HG02981 (cell line): ENCODE results near the gene DOCK2.
"Not testable (repeated sequence)": the region's sequence is repeated elsewhere in the genome, so short reads cannot be mapped to it uniquely, and the experiment has no call there.

ENCODE experiments used
- ATAC-seq: cut with Tn5 transposase; IDR thresholded peaks from one replicate; pipeline ENCODE4 v1.9.1; 2021; ENCODE audit warnings: mild to moderate bottlenecking, moderate library complexity; ENCODE audit not compliant: unreplicated experiment

DOCK2 gene

DNA sequence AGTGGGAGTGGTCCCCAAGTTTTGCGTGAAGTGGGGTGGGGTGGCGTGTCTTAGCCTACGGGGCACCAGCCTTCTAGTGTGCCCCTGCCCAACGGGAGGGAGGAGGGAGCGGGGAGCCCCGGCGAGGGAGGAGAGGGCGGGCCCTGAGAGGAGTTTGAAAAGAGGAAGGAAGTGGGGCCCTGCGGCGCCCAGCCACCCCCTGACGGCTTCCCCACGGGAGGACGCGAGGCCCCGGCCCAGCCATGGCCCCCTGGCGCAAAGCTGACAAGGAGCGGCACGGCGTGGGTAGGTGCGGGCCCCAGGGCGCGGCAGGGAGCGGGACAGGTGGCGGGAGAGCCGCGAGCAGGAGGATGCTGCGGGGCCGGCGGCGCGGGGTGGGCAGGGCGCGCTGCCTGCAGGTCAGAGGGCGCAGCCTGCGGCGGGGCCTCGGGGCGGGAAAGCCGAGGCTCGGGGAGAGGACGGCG lies at the start of gene DOCK2:
Gene DOCK2, plus strand, starts transcription at position 191 of the 464 bp plus-strand sequence. Its CDS starts 52 bp downstream, at position 243.
- ATAC-seq, result peak; percentile 90

GRCh38 chr5:169590602-169591001 lies 46.5 kb upstream of the DOCK2 start:
- no peak for ATAC-seq

GRCh38 chr5:169591636-169592035 lies 45.4 kb upstream of the DOCK2 start:
- ATAC-seq, result no peak

GRCh38 chr5:169592937-169593650 lies 44.0 kb upstream of the DOCK2 start:
- ATAC-seq, result no peak

- no peak for ATAC-seq
These were observed 41.8 kb upstream of the DOCK2 start for GRCh38 chr5:169595172-169595820.

GRCh38 chr5:169599451-169599850 lies 37.6 kb upstream of the DOCK2 start:
- no peak for ATAC-seq

DNA sequence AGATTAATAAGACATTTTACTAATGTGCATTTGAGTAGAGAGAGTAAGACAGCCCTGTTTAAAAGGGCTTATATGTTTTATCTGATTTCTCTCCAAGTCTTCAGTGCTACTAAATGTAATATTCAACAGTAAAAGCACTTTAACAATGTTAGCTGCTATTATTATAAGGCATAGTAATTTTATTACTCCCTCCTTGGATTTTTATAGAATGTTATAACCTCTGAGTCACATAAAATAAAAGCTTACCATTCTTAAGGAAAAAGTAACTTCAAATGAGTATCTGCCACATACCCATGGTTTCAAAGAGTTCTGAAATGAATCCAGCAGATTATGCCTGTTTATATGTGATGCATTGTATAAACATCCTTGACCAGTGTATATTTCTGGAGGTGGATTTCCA lies 34.5 kb upstream of the DOCK2 start:
- no peak for ATAC-seq

DNA sequence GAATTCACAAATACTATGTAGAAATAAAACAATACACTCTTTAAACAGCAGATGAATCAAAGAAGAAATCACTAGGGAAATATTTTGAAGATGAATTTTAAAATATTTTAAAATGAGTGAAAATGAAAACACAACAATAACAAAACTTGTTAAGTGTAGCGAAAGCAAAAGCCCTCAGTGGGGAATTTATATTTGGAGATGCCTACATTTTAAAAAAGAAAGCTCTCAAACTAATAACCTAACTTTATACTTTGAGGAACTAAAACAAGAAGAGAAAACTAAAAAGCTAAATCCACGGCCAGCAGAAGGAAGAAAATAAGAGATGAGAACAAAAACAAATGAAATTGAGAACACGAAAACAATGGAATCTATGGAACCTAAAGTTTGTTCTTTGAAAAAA lies 30.8 kb upstream of the DOCK2 start:
- ATAC-seq, result no peak

DNA sequence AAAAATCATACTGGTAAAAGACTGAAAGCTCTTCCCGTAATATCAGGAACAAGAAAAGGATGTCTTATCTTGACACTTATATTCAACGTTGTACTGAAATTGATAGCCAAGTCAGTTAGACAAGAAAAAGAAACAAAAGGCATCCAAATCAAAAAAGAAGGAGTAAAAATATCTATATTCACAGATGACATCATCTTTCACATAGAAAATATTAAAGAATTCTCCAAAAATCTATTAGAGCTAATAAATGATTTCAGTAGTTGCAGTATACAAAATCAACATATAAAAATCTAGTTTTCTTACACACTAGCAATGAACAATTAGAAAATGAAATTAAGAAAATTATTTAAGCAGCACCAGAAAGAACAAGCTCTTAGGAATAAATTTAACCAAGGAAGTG lies 29.2 kb upstream of the DOCK2 start:
- ATAC-seq, result no peak

DNA sequence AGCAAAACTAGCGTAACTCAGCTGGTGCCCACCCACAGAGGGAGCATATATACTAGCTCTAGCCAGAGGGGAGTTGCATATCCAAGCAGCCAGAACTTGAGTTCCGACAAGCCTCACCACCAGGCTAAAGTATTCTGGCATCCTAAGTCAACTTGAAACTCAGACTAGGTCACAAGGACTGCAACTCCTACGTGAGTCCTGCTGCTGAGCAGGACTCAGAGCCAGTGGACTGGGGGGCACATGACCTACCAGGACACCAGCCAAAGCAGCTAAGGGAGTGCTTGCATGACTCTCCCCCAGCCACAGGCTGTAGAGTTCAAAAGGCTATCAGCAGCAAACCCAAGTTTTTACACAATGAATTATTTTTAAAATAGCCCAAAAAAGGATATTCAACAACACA lies 27.4 kb upstream of the DOCK2 start:
- ATAC-seq, result no peak

DNA sequence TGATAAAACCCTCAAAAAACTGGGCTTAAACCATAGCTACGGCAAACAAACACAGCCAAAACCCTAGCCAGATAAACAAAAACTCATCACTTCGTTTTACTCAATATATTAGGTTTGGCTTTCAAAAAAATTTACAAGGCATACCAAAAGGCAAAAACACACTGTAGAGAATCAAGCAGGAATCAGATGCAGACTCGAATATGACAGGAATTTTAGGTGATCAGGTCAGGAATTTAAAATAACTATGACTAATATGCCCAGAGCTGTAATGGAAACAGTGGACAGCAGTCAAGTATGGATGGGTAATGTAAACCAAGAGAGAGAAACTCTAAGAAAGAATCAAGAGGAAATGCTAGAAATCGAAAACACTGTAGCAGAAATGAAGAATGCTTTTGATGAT lies 26.5 kb upstream of the DOCK2 start:
- ATAC-seq, result no peak

GRCh38 chr5:169615561-169615960 lies 21.5 kb upstream of the DOCK2 start:
- ATAC-seq, result no peak

- ATAC-seq, result not testable (repeated sequence)
These were observed 12.8 kb upstream of the DOCK2 start for GRCh38 chr5:169624307-169624706.

DNA sequence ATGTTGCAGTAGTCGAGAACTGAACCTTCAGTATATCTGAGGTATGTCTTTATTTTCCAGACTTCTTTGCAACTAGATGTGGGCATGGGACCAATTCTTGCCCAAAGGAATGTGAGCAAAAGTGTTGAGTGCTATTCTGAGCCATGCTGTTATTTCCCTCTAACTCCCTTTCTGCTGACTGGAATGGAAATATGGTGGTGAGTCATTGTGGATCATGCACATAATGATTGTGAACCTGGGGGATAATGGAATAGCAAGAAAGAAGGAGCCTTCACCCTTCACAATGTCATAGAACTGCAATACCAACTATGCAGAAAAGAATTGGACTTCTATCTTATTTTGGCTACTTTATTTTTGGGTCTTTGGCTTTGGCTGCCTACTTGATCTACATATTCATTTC lies 10.3 kb upstream of the DOCK2 start:
- ATAC-seq, result no peak

DNA sequence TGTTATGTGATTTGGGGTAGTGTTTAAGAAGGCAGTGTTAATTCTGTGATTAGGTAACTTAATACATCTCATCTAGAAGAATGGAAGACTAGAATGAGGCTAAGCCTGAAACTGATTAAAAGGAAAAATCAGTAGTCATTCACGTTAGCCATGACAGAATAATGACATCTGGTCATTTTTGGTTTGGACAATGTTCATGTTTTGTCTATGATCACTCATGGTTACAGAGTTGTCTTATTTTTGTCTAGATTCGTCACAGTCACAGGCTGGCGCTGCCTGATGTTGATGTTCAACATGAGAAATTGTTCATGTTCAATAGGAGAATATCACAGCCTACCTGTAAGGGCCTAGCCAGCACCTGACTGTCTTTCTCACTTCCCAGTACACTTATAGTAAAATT lies 9.5 kb upstream of the DOCK2 start:
- ATAC-seq, result no peak

GRCh38 chr5:169628892-169629291 lies 8.2 kb upstream of the DOCK2 start:
- no peak for ATAC-seq

DNA sequence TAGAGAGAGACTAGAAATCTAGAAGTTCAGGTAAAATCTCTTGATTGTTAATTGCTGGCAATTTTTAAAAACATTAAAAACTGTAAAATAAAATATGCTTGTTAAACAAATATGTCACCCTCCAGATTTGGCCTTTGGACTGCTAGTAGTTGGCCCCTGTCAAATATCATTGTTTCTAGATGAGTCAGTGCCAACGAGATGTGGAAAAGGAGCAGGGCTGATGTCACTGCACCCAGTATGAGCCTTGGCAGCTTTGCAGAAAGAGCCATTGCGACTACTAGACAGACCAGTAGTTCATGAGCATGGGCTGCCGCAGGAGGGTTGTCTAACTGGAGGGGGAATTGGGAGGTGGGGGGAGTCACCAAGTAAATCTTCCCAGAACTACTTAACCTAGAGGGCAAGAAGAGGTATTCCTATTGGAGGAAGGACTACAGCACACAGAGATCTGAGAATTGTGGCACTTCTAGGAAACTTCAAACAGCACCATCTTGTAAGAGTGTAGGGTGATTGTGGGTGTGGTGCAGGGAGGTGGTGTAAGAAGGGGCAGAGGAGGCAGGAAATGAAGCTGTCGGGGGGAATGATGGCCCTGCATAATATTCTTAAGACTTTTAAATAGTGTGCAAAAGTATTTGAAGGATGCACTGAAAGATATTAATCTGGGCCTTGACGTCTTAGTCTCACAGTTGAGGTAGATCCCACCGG lies 7.1 kb upstream of the DOCK2 start:
- no peak for ATAC-seq

DNA sequence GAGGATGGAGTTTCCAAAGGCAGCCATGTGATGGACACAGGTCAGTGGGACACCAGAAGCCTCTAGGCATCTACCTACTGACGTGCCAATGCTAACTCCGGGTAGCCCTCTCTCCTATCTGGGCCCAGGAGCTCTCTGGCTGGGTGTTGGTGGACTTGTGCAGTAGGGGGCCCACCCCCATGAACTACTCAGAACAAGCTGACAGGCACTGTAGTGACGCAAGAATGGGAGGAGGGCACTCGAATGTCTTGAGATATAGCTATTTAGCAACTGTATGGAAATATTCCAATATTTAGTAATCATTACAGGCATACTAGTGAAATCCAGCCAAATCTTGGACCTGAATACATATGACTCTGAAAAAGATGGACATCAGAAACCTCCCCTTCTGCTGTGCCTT lies 5.7 kb upstream of the DOCK2 start:
- ATAC-seq, result no peak

DNA sequence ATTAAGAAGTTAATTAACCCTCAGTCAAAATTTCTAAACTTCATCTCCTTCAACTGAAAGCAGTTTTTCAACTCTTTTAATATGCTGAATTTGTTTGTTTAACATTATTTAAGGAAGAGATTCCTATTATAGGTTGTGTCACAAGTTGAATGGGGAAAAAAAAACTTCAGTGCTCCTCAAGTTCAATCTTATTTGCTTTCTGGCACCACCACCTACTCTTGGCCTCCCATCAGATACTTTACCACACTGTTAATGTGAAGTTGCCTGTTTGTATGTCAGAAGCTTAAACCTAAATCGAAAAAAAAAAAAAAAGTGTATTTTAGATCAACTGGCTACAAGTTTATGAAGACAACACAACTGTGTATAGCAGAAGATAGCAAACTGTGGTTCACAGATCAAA lies 4.1 kb upstream of the DOCK2 start:
- no peak for ATAC-seq

- no peak for ATAC-seq
These were observed 2.5 kb upstream of the DOCK2 start for GRCh38 chr5:169634606-169635005.

GRCh38 chr5:169635936-169636335 lies 1.1 kb upstream of the DOCK2 start:
- ATAC-seq, result no peak

GRCh38 chr5:169636477-169637084 lies 494 bp upstream of the DOCK2 start:
- ATAC-seq, result no peak
